ENCODE results near the gene LHX3. TPM values are rescaled to one million over a fixed set of nuclear protein-coding genes. Genes with fewer than 3 reads are reported as not detected.

The LHX3 gene
- total and polyA plus RNA-seq, 2 donors (not counting 1 experiment from before 2014, with no cell fraction given), result not detected

DNA sequence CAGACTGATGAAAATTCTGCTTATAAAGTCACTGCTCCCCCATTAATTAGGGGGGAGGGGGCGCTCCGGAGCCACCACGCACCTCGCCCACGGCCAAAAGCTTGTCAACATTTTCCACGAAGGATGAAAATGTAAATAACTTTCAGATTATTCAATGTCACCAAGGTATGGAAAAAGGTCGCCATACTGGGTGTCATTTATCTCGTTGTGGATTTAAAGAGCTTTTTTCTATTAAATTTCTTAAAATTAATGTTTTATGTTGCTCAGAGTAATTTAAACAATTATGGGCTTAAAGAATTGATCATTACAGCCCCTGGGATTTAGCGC lies 13.0 kb downstream of the LHX3 start:
- Histone ChIP-seq H3K27me3 (ENCODE audit: control insufficient read depth, insufficient read depth, low read length) (peaks cover 44% of the 10 kb centered on the region), H3K79me2 (ENCODE audit: control insufficient read depth, insufficient read depth, low read length) (no peaks in the 10 kb centered on the region), H3K36me3 (ENCODE audit: control insufficient read depth, insufficient read depth, low read length) (no peaks in the 10 kb centered on the region), H4K20me1 (ENCODE audit: control insufficient read depth, extremely low read depth, insufficient read depth, low read length) (no peaks in the 10 kb centered on the region), H3K4me2 (ENCODE audit: extremely low read depth, insufficient read depth, low read length) (no peak overlapping the region), H3K9ac (ENCODE audit: insufficient read depth, low read length) (no peak overlapping the region), H2AFZ (ENCODE audit: low read length) (no peak overlapping the region), H3K27ac (ENCODE audit: insufficient read depth, low read length) (no peak overlapping the region), H3K4me3 (replicated peaks in 1 of 4; ENCODE audit: control extremely low read depth in 1 of 4, insufficient read depth in 1 of 4, low read depth in 3 of 4, low read length in 4 of 4) (peak overlapping the region in 1 of 4 experiments; percentile 40), H3K9me3 (ENCODE audit: control insufficient read depth, insufficient read depth, low read depth, low read length) (no peaks in the 10 kb centered on the region), H3K4me1 (ENCODE audit: control insufficient read depth, extremely low read depth, insufficient read depth, low read length) (no peaks in the 10 kb centered on the region)
- DNase-seq (ENCODE audit: low read depth in 2 of 2), result no peak
- peak; percentile 1 for TF ChIP-seq EZH2 (IDR thresholded peaks at IDR 0.05; ENCODE audit: low read length, missing control alignments)
- TF ChIP-seq, protein P1, sequence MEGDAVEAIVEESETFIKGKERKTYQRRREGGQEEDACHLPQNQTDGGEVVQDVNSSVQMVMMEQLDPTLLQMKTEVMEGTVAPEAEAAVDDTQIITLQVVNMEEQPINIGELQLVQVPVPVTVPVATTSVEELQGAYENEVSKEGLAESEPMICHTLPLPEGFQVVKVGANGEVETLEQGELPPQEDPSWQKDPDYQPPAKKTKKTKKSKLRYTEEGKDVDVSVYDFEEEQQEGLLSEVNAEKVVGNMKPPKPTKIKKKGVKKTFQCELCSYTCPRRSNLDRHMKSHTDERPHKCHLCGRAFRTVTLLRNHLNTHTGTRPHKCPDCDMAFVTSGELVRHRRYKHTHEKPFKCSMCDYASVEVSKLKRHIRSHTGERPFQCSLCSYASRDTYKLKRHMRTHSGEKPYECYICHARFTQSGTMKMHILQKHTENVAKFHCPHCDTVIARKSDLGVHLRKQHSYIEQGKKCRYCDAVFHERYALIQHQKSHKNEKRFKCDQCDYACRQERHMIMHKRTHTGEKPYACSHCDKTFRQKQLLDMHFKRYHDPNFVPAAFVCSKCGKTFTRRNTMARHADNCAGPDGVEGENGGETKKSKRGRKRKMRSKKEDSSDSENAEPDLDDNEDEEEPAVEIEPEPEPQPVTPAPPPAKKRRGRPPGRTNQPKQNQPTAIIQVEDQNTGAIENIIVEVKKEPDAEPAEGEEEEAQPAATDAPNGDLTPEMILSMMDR (conservative IDR thresholded peaks at IDR 0.05 in 1 of 2, IDR thresholded peaks at IDR 0.05 in 1 of 2; ENCODE audit: low read depth in 1 of 2, low read length in 2 of 2), result no peak

DNA sequence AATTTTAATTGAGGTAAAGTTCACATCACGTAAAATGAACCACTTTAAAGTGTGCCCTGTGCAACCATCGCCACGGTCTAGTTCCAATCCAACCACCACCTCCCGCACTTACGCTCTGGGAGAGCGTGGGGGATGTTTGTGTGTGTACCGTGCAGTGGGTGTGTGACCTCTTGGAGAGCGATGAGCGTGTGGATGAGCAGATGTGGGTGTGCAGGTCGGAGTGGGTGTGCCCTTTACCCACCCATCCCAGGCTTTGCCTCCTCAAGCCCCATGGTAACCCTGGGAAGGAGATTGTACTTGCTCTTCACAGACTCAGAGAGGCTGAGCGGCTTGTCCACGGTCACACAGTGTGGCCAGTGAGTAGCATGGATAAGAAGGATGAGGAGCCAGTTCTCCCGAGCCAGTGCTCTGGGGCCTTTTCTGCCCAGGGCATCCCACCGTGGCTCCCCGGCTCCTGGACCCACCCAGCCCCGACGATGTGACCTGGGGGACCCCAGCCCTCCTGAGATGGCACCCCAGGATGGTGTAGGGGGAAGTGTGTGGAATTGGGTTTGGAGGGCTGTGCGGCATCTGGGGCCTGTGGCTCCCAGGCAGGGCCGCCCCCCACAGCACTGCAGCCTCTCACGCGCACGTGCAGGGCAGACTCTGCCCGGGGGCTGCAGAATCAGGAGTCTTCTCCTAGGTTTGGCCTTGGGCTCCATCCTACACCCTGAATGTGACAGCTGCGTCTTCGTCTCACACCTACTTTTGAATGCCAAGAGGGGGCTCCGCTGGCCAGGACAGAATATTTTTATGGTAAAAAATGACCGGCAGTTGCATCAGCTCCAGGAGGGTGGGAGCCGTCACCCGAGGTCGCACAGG lies 13.6 kb downstream of the LHX3 start:
- Histone ChIP-seq H3K4me2 (ENCODE audit: extremely low read depth, insufficient read depth, low read length) (no peak overlapping the region), H4K20me1 (ENCODE audit: control insufficient read depth, extremely low read depth, insufficient read depth, low read length) (no peaks in the 10 kb centered on the region), H3K9ac (ENCODE audit: insufficient read depth, low read length) (no peak overlapping the region), H3K4me3 (replicated peaks in 1 of 4; ENCODE audit: control extremely low read depth in 1 of 4, insufficient read depth in 1 of 4, low read depth in 3 of 4, low read length in 4 of 4) (no peak overlapping the region), H2AFZ (ENCODE audit: low read length) (no peak overlapping the region), H3K9me3 (ENCODE audit: control insufficient read depth, insufficient read depth, low read depth, low read length) (no peaks in the 10 kb centered on the region), H3K4me1 (ENCODE audit: control insufficient read depth, extremely low read depth, insufficient read depth, low read length) (no peaks in the 10 kb centered on the region), H3K79me2 (ENCODE audit: control insufficient read depth, insufficient read depth, low read length) (no peaks in the 10 kb centered on the region), H3K36me3 (ENCODE audit: control insufficient read depth, insufficient read depth, low read length) (no peaks in the 10 kb centered on the region), H3K27ac (ENCODE audit: insufficient read depth, low read length) (no peak overlapping the region), H3K27me3 (ENCODE audit: control insufficient read depth, insufficient read depth, low read length) (peaks cover 41% of the 10 kb centered on the region)
- DNase-seq (ENCODE audit: low read depth in 2 of 2), result peak in 1 of 2 donors; percentile 43
- TF ChIP-seq EZH2 (IDR thresholded peaks at IDR 0.05; ENCODE audit: low read length, missing control alignments), result peak; percentile 58
- TF ChIP-seq, protein P1 (conservative IDR thresholded peaks at IDR 0.05 in 1 of 2, IDR thresholded peaks at IDR 0.05 in 1 of 2; ENCODE audit: low read depth in 1 of 2, low read length in 2 of 2), result no peak

DNA sequence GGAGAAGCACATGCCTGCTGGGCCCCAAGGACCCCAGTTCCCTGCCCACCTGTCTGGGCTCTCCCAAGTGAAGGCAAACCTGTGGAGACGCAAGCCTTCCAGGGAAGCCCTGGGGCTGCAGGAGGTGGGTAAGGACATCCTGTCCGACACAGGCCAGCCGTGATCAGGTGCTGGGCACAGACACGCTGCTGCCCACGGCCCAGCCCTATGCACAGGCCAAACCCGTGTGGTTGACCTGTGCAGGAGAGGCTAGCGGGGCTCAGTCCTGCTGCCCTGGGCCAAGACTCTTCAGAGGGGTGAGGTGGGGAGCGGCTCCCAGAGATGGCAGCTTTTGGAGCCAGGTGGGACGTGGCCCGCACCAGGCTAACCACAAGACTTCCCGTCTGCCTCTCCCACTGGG lies 14.3 kb downstream of the LHX3 start:
- Histone ChIP-seq H3K27me3 (ENCODE audit: control insufficient read depth, insufficient read depth, low read length) (peaks cover 35% of the 10 kb centered on the region), H2AFZ (ENCODE audit: low read length) (no peak overlapping the region), H3K4me1 (ENCODE audit: control insufficient read depth, extremely low read depth, insufficient read depth, low read length) (no peaks in the 10 kb centered on the region), H3K27ac (ENCODE audit: insufficient read depth, low read length) (no peak overlapping the region), H3K79me2 (ENCODE audit: control insufficient read depth, insufficient read depth, low read length) (no peaks in the 10 kb centered on the region), H3K9ac (ENCODE audit: insufficient read depth, low read length) (no peak overlapping the region), H4K20me1 (ENCODE audit: control insufficient read depth, extremely low read depth, insufficient read depth, low read length) (no peaks in the 10 kb centered on the region), H3K9me3 (ENCODE audit: control insufficient read depth, insufficient read depth, low read depth, low read length) (no peaks in the 10 kb centered on the region), H3K36me3 (ENCODE audit: control insufficient read depth, insufficient read depth, low read length) (no peaks in the 10 kb centered on the region), H3K4me3 (replicated peaks in 1 of 4; ENCODE audit: control extremely low read depth in 1 of 4, insufficient read depth in 1 of 4, low read depth in 3 of 4, low read length in 4 of 4) (no peak overlapping the region), H3K4me2 (ENCODE audit: extremely low read depth, insufficient read depth, low read length) (no peak overlapping the region)
- TF ChIP-seq, protein P1 (conservative IDR thresholded peaks at IDR 0.05 in 1 of 2, IDR thresholded peaks at IDR 0.05 in 1 of 2; ENCODE audit: low read depth in 1 of 2, low read length in 2 of 2), result no peak
- no peak for TF ChIP-seq EZH2 (IDR thresholded peaks at IDR 0.05; ENCODE audit: low read length, missing control alignments)
- no peak for DNase-seq (ENCODE audit: low read depth in 2 of 2)
